ENCODE data around the gene CLCF1.

CLCF1 gene

GRCh38 chr11:67419325-67420049 is 46.1 kb upstream of the CLCF1 start:
- Histone ChIP-seq H3K27me3 (0 out of 2 replicates have a peak, but pooled peaks cover 2% of the 10 kb centered on the region), H3K36me3 (no peaks in the 10 kb centered on the region), H3K4me1 (peaks cover 5% of the 10 kb centered on the region), H3K9me3 (no peaks in the 10 kb centered on the region), H3K4me3 (ENCODE audit: low read depth, low read length) (no peak overlapping the region)
- no peak for DNase-seq
- no peak for TF ChIP-seq CTCF (IDR thresholded peaks at IDR 0.05; ENCODE audit: low read depth, low read length)

GRCh38 chr11:67418476-67419281 is 45.3 kb upstream of the CLCF1 start:
- H3K9me3 ChIP-seq = no peaks in the 10 kb centered on the region
- peaks cover 5% of the 10 kb centered on the region for H3K4me1 ChIP-seq
- TF ChIP-seq CTCF (IDR thresholded peaks at IDR 0.05; ENCODE audit: low read depth, low read length) = no peak
- H3K27me3 ChIP-seq = 0 out of 2 replicates have a peak, but pooled peaks cover 2% of the 10 kb centered on the region
- H3K4me3 ChIP-seq (ENCODE audit: low read depth, low read length) = no peak overlapping the region
- H3K36me3 ChIP-seq = no peaks in the 10 kb centered on the region
- DNase-seq = no peak

- H3K36me3 ChIP-seq = no peaks in the 10 kb centered on the region
- H3K27me3 ChIP-seq = 0 out of 2 replicates have a peak, but pooled peaks cover 2% of the 10 kb centered on the region
- no peak for DNase-seq
- no peak for TF ChIP-seq CTCF (IDR thresholded peaks at IDR 0.05; ENCODE audit: low read depth, low read length)
- peaks cover 5% of the 10 kb centered on the region for H3K4me1 ChIP-seq
- no peaks in the 10 kb centered on the region for H3K9me3 ChIP-seq
- H3K4me3 ChIP-seq (ENCODE audit: low read depth, low read length) = no peak overlapping the region
These were observed 44.0 kb upstream of the CLCF1 start for GRCh38 chr11:67417425-67417824.

GRCh38 chr11:67416416-67417335 is 43.3 kb upstream of the CLCF1 start:
- Histone ChIP-seq H3K4me1 (peaks cover 5% of the 10 kb centered on the region), H3K27me3 (0 out of 2 replicates have a peak, but pooled peaks cover 2% of the 10 kb centered on the region), H3K9me3 (no peaks in the 10 kb centered on the region), H3K36me3 (no peaks in the 10 kb centered on the region), H3K4me3 (ENCODE audit: low read depth, low read length) (no peak overlapping the region)
- no peak for TF ChIP-seq CTCF (IDR thresholded peaks at IDR 0.05; ENCODE audit: low read depth, low read length)
- no peak for DNase-seq

GRCh38 chr11:67415501-67416304 is 42.3 kb upstream of the CLCF1 start, which contains the start of gene CARNS1:
Gene CARNS1 (plus strand): TSS chr11:67415678. CDS start chr11:67416200, 522 bp downstream.
- no peak for TF ChIP-seq CTCF (IDR thresholded peaks at IDR 0.05; ENCODE audit: low read depth, low read length)
- no peaks in the 10 kb centered on the region for H3K36me3 ChIP-seq
- DNase-seq = no peak
- no peak within 1 kb of the TSS for H3K4me3 ChIP-seq (ENCODE audit: low read depth, low read length)
- H3K27me3 ChIP-seq = 0 out of 2 replicates have a peak, but pooled peaks cover 2% of the 10 kb centered on the region
- H3K9me3 ChIP-seq = no peaks in the 10 kb centered on the region
- peaks cover 5% of the 10 kb centered on the region for H3K4me1 ChIP-seq

Measured in BE2C (cell line).